ENCODE results near the gene ADAMTS9. TPM values are rescaled to one million over a fixed set of nuclear protein-coding genes. Genes with fewer than 3 reads are reported as not detected.

Gene ADAMTS9
- polyA plus RNA-seq, 2 of the 4 experiments (the other 2 are of a cell fraction), result 0.34 to 1.1 TPM

DNA sequence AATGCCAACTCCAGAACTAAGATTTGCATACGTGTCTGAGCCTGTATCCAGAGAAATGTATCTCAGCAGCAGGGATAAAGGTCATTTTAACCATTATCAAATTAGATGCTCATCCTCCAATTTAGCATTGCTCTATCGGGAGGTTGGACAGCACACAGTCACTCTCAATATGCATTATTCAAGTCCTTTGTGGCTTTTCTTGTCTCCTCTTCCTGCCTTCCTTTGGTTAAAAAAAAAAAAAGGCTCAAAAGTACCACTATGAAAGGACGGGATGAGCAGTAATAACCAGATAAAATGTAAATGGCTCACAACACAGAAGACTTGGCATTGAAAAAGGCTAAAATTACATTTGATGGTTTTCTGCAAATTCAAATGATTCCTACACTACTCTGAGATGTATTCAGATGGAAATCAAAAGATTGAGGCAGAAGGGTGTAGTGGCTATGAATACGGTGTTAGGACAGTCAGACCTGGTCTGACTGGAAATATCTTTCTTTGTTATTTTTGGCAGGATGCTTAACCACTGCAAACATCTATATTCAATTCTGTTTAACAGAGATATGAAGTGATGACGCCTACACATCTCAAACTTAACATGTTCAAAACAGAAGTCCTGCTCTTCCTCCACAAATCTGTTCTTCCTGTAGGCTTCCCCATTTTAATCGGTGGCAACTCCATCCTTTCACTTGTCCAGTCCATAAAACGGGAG is 109.6 kb downstream of the ADAMTS9 start:
- POLR2A ChIA-PET, result no interaction called here
- no peak overlapping the region for H3K27ac ChIP-seq
- no peaks in the 10 kb centered on the region for H3K9me3 ChIP-seq
- H3K4me3 ChIP-seq, result no peak overlapping the region
- TF ChIP-seq EHF (CRISPR knock-in tag; IDR thresholded peaks at IDR 0.05) (no peak), RNF2 (IDR thresholded peaks at IDR 0.05; ENCODE audit: borderline replicate concordance, low read depth) (no peak), HOXA7 (CRISPR knock-in tag; IDR thresholded peaks at IDR 0.05) (no peak), RCOR1 (IDR thresholded peaks at IDR 0.05; ENCODE audit: low read depth, low read length) (no peak), RAD21 (conservative IDR thresholded peaks at IDR 0.05 in 1 of 2, IDR thresholded peaks at IDR 0.05 in 1 of 2) (no peak), KDM5A (IDR thresholded peaks at IDR 0.05) (no peak), CHD2 (IDR thresholded peaks at IDR 0.05; ENCODE audit: low read length, partially characterized antibody) (no peak), PHF8 (IDR thresholded peaks at IDR 0.05; ENCODE audit: borderline replicate concordance, low read depth) (no peak), CBX8 (IDR thresholded peaks at IDR 0.05) (no peak), TFCP2L1 (CRISPR knock-in tag; IDR thresholded peaks at IDR 0.05) (no peak), TP53 (CRISPR knock-in tag; IDR thresholded peaks at IDR 0.05) (no peak), BHLHE40 (IDR thresholded peaks at IDR 0.05; ENCODE audit: low read depth, low read length) (no peak)
- TF ChIP-seq, protein P1, sequence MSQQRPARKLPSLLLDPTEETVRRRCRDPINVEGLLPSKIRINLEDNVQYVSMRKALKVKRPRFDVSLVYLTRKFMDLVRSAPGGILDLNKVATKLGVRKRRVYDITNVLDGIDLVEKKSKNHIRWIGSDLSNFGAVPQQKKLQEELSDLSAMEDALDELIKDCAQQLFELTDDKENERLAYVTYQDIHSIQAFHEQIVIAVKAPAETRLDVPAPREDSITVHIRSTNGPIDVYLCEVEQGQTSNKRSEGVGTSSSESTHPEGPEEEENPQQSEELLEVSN (IDR thresholded peaks at IDR 0.05; ENCODE audit: borderline replicate concordance, low read depth), result no peak
- TF ChIP-seq, protein P2, sequence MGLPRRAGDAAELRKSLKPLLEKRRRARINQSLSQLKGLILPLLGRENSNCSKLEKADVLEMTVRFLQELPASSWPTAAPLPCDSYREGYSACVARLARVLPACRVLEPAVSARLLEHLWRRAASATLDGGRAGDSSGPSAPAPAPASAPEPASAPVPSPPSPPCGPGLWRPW (IDR thresholded peaks at IDR 0.05), result no peak
- TF ChIP-seq, protein P3, sequence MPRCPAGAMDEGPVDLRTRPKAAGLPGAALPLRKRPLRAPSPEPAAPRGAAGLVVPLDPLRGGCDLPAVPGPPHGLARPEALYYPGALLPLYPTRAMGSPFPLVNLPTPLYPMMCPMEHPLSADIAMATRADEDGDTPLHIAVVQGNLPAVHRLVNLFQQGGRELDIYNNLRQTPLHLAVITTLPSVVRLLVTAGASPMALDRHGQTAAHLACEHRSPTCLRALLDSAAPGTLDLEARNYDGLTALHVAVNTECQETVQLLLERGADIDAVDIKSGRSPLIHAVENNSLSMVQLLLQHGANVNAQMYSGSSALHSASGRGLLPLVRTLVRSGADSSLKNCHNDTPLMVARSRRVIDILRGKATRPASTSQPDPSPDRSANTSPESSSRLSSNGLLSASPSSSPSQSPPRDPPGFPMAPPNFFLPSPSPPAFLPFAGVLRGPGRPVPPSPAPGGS (IDR thresholded peaks at IDR 0.05), result no peak
- TF ChIP-seq, protein P4, sequence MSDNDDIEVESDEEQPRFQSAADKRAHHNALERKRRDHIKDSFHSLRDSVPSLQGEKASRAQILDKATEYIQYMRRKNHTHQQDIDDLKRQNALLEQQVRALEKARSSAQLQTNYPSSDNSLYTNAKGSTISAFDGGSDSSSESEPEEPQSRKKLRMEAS (IDR thresholded peaks at IDR 0.05), result no peak
- TF ChIP-seq, protein P5, sequence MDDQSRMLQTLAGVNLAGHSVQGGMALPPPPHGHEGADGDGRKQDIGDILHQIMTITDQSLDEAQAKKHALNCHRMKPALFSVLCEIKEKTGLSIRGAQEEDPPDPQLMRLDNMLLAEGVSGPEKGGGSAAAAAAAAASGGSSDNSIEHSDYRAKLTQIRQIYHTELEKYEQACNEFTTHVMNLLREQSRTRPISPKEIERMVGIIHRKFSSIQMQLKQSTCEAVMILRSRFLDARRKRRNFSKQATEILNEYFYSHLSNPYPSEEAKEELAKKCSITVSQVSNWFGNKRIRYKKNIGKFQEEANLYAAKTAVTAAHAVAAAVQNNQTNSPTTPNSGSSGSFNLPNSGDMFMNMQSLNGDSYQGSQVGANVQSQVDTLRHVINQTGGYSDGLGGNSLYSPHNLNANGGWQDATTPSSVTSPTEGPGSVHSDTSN (IDR thresholded peaks at IDR 0.05), result no peak
- no peaks in the 10 kb centered on the region for H3K4me1 ChIP-seq
- DNase-seq (ENCODE audit: low read depth in 1 of 2, low spot score in 1 of 2) (no peak), ATAC-seq (no peak), FAIRE-seq (no peak)
- CTCF ChIA-PET, result interaction anchor here (1.6 kb wide), 1 partner anchor 45 kb away, joined by 4 read pairs; no protein-coding TSS in a partner anchor
- no peak overlapping the region for H3K4me2 ChIP-seq
- 16% methylated on average over 7 of the region's 7 CpGs for WGBS (ENCODE audit: missing lambda C conversion rate)

DNA sequence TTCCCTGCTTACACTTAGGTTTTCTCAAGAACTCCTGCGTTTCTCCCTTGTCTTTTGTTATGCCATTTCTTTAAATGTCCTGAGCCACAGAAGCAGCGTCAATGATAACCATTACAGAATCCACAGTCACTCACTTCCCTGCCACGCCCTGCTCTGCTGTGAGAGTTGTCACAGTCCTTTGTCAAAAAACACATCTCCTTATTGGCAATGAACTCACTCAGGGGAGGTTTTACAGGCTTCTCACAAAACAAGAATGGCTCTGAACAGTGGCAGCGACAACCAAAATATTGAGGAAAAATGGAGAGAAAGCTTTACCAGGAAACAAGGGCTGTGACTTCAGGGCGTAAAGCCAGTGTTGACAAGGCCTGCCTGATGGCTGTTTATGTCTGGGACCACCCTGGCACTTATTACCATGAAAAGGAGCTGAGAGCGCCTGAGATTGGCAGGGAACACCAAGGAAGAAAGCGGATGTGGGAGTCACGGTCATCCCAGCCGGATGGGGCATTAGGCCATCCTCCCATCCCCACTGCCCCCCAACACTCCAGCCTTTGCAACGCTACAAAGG is 111.5 kb downstream of the ADAMTS9 start:
- ATAC-seq (no peak), DNase-seq (ENCODE audit: low read depth in 1 of 2, low spot score in 1 of 2) (no peak), FAIRE-seq (no peak)
- Histone ChIP-seq H3K4me2 (no peak overlapping the region), H3K4me1 (no peaks in the 10 kb centered on the region), H3K4me3 (no peak overlapping the region), H3K9me3 (no peaks in the 10 kb centered on the region), H3K27ac (no peak overlapping the region)
- WGBS (ENCODE audit: missing lambda C conversion rate), result 58% methylated on average over 10 of the region's 10 CpGs
- ChIA-PET CTCF (interaction anchor here (1.4 to 1.6 kb wide), 2 partner anchors 21 to 91 kb away, joined by 3 to 4 read pairs; no protein-coding TSS in a partner anchor), POLR2A (no interaction called here)
- no peak for TF ChIP-seq RNF2 (IDR thresholded peaks at IDR 0.05; ENCODE audit: borderline replicate concordance, low read depth)
- TF ChIP-seq NPAS2 (CRISPR knock-in tag; IDR thresholded peaks at IDR 0.05; ENCODE audit: borderline replicate concordance), result no peak
- TF ChIP-seq, protein P6, sequence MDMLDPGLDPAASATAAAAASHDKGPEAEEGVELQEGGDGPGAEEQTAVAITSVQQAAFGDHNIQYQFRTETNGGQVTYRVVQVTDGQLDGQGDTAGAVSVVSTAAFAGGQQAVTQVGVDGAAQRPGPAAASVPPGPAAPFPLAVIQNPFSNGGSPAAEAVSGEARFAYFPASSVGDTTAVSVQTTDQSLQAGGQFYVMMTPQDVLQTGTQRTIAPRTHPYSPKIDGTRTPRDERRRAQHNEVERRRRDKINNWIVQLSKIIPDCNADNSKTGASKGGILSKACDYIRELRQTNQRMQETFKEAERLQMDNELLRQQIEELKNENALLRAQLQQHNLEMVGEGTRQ (IDR thresholded peaks at IDR 0.05), result no peak
- TF ChIP-seq, protein P5 (IDR thresholded peaks at IDR 0.05), result no peak
- TF ChIP-seq HOXB5 (CRISPR knock-in tag; IDR thresholded peaks at IDR 0.05), result no peak
- no peak for TF ChIP-seq BHLHE40 (IDR thresholded peaks at IDR 0.05; ENCODE audit: low read depth, low read length)
- TF ChIP-seq, protein P7, sequence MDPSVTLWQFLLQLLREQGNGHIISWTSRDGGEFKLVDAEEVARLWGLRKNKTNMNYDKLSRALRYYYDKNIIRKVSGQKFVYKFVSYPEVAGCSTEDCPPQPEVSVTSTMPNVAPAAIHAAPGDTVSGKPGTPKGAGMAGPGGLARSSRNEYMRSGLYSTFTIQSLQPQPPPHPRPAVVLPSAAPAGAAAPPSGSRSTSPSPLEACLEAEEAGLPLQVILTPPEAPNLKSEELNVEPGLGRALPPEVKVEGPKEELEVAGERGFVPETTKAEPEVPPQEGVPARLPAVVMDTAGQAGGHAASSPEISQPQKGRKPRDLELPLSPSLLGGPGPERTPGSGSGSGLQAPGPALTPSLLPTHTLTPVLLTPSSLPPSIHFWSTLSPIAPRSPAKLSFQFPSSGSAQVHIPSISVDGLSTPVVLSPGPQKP (IDR thresholded peaks at IDR 0.05; ENCODE audit: low read depth, low read length), result no peak
- no peak for TF ChIP-seq MAFK (IDR thresholded peaks at IDR 0.05; ENCODE audit: partially characterized antibody)
- TF ChIP-seq, protein P8, sequence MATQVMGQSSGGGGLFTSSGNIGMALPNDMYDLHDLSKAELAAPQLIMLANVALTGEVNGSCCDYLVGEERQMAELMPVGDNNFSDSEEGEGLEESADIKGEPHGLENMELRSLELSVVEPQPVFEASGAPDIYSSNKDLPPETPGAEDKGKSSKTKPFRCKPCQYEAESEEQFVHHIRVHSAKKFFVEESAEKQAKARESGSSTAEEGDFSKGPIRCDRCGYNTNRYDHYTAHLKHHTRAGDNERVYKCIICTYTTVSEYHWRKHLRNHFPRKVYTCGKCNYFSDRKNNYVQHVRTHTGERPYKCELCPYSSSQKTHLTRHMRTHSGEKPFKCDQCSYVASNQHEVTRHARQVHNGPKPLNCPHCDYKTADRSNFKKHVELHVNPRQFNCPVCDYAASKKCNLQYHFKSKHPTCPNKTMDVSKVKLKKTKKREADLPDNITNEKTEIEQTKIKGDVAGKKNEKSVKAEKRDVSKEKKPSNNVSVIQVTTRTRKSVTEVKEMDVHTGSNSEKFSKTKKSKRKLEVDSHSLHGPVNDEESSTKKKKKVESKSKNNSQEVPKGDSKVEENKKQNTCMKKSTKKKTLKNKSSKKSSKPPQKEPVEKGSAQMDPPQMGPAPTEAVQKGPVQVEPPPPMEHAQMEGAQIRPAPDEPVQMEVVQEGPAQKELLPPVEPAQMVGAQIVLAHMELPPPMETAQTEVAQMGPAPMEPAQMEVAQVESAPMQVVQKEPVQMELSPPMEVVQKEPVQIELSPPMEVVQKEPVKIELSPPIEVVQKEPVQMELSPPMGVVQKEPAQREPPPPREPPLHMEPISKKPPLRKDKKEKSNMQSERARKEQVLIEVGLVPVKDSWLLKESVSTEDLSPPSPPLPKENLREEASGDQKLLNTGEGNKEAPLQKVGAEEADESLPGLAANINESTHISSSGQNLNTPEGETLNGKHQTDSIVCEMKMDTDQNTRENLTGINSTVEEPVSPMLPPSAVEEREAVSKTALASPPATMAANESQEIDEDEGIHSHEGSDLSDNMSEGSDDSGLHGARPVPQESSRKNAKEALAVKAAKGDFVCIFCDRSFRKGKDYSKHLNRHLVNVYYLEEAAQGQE (IDR thresholded peaks at IDR 0.05), result no peak
- no peak for TF ChIP-seq TP53 (CRISPR knock-in tag; IDR thresholded peaks at IDR 0.05)
- TF ChIP-seq EHF (CRISPR knock-in tag; IDR thresholded peaks at IDR 0.05), result no peak
- TF ChIP-seq KDM5A (IDR thresholded peaks at IDR 0.05), result no peak
